Peyer's patch (tissue), 4 donors: ENCODE data around the gene LMX1B.

Source experiments
- POLR2A ChIP-seq, 2 donors: fragments of 450-650 bp; IDR thresholded peaks; one replicate each; pipeline ENCODE4 v1.5.1; 2017; ENCODE audit warnings: antibody characterized with exemption in 2 of 2, mild to moderate bottlenecking in 2 of 2, moderate library complexity in 2 of 2
- TF ChIP-seq, protein P1 (sequence below), 6 experiments: fragments of 450-650 bp in 4 of 6; fragments of 200-600 bp in 2 of 6; sonication (generic) in 1 of 6; IDR thresholded peaks; one replicate each; pipeline ENCODE4 v1.5.1; 2017 to 2019; ENCODE audit warnings: antibody characterized with exemption in 6 of 6, mild to moderate bottlenecking in 3 of 6, moderate library complexity in 1 of 6

DNA sequence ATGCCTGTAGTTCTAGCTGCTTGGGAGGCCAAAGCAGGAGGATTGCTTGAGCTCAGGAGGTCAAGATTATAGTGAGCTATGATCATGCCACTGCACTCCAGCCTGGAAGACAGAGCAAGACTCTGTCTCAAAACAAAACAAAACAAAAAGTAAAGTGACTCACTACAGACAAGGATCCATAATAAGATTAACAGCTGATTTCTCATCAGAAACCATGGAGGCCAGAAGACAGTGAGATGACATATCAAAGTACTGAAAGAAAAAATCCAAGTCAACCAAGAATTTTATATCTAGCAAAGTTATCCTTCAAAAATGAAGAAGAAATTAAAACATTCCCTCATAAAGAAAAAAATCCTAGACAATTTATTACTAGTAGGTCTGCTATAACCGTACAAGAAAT is 121.8 kb downstream of the LMX1B start:
- TF ChIP-seq, protein P1, sequence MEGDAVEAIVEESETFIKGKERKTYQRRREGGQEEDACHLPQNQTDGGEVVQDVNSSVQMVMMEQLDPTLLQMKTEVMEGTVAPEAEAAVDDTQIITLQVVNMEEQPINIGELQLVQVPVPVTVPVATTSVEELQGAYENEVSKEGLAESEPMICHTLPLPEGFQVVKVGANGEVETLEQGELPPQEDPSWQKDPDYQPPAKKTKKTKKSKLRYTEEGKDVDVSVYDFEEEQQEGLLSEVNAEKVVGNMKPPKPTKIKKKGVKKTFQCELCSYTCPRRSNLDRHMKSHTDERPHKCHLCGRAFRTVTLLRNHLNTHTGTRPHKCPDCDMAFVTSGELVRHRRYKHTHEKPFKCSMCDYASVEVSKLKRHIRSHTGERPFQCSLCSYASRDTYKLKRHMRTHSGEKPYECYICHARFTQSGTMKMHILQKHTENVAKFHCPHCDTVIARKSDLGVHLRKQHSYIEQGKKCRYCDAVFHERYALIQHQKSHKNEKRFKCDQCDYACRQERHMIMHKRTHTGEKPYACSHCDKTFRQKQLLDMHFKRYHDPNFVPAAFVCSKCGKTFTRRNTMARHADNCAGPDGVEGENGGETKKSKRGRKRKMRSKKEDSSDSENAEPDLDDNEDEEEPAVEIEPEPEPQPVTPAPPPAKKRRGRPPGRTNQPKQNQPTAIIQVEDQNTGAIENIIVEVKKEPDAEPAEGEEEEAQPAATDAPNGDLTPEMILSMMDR (IDR thresholded peaks at IDR 0.05), result no peak
- TF ChIP-seq POLR2A (IDR thresholded peaks at IDR 0.05), result no peak
